Embryonic facial prominence (tissue), 1 donor: Measurements from ENCODE around the gene MAP2K7.
"Not testable (repeated sequence)": the region's sequence is repeated elsewhere in the genome, so short reads cannot be mapped to it uniquely, and the experiment has no call there.

Experiments used
- DNase-seq: peaks from one replicate; pipeline ENCODE4 v3.0.0-alpha.2; 2016; ENCODE audit errors: extremely low spot score

Gene MAP2K7

GRCh38 chr19:7930030-7930429, 26.4 kb downstream of the MAP2K7 start:
- not testable (repeated sequence) for DNase-seq

DNA sequence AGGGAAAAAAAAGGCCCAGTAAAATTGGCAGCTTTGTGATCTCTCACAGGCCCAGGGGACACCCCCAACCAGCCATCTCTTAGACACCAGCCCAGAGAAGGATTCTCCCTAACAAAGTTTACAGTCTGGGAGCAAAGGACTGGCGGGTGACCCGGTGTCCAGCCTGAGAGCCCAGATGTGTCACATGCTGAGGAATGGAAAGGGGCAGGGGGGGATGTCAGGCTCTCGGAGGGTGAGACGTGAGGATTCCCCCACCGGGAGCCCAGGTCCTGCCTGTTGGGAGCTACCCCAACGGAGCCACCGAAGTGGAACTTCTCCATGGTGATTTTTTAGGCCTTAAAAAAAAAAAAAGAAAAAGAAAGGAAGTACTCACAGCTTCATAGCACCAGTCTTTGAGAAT, 27.1 kb downstream of the MAP2K7 start:
- no peak for DNase-seq

DNA sequence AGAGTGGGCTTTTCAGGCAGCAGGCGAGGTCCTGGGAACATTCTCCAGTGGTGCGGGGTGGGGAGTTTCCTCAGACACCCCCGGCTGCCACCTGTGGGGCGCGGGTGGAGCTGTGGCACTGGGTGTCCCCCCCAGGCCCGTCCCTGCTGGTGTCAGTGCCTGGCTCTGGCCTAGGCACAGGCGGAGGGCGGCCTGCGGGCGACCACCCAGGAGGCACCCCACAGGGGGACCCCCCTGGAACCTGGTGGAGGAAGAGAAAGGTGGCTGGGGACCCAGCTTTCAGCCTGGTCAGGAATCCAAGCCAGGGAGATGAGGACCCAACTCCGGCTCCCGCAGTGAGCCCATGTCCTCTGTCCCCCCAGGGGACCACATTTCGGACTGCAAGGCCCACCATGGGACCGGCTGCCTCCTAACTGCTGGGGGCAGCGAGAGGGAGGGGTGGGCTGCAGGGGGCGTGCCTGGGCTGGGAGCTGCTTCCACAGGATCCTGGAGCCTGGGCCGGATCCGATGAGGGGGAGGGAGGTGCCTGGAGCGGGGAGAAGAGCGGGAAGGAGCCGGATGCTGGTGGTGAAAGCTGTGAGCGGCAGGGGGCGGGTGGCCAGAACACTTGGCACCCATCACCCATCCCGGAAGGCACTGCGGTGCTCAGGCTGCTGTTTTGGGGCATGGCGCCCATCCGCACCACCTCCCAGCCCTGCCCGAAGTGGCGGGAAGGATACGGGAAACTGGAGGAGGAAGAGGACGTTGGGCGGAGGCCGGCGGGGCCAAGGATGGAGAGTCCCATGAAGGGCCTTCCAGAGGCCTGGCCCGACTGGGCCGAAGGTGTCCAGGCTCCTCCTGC, 27.8 kb downstream of the MAP2K7 start:
- no peak for DNase-seq

DNA sequence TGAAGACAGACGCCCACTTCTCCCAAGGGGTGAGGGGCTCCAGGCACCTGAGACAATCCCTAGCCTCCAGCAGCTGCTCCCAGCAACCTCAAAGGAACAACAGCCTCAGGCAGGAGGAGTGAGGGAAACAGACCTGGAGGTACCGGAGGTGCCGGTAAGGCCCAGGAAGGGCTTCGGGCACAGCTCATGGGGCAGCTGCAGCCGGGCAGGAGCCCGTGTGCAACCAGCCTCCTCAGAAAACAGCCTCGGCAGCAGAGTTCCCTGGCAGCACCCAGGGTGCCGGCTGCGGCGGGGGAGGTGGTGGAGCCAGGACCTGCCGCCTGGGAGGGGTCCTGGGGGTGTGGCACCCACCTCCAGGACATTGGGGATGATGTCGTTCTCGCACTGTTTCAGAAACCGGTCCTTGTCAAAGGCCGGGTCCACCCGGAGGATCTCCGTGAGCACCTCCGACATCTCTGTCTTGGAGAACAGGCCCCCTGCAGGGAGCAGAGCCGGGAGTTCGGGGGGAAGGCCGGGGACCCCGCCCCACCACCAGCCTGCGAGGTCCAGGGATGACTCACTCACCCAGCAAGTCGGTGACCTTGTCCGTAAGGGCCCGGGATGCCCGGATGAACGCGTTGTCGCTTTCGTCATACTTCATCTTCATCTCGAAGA, 28.7 kb downstream of the MAP2K7 start:
- DNase-seq: no peak

DNA sequence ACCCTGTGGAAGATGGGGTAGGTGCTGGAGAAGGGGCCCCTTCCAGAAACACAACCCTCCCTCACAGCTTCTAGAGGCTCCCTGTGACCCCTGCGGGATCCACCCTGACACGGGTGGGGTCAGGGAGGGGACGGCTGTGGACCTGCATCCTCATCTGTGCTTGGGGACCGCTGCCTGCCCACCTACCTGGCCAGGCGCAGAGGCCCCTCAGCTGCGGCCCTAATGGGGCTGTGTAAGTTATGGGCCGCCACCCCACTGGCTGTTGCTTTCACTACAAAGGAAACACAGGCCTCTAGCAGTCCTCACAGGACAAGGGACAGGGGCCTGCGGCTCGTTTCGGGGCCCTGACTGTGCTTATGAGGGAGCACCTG, 29.2 kb downstream of the MAP2K7 start:
- DNase-seq: no peak

DNA sequence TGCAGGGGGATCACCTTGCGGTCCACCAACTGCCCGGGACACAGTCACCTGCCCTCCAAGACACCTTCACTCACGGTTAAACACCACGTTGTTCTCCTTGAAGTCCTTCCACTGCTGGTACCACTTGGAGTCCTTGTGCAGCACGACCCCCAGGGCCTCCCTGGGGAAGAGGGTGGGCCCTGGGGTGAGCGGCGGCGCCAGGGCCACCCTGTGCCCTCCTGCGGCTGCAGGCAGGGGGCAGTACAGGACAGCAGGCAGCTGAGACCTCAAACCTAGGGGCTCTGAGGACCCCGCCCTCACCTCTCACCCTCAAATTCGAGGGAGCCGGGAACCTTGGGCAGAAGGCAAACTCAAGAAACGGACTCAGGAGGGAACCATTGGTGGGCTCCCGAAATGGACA, 29.7 kb downstream of the MAP2K7 start:
- no peak for DNase-seq

- no peak for DNase-seq
Measured at GRCh38 chr19:7933828-7934725, 30.4 kb downstream of the MAP2K7 start.

DNA sequence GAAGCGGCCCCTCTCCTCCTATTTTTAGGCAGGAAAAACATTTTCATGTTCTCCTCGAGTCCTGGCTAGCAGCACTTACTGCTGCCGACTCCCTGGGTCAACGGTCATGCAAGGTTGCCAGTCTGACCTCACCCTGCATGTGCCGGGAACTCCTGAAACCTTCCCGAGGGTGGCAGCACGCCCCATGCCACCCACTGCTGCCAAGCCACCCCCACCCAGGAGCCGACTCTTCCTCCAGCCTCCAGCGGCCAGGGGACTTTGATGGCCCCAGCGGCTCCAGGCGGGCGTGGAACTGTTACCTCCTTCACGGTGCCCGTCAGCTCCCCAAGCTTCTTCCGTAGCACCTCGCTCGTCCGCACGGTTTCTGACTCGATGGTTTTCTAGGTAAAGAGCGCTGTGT, 31.1 kb downstream of the MAP2K7 start:
- DNase-seq: no peak

GRCh38 chr19:7940841-7941240, 37.2 kb downstream of the MAP2K7 start:
- DNase-seq: no peak

- no peak for DNase-seq
Measured at GRCh38 chr19:7941895-7942596, 38.4 kb downstream of the MAP2K7 start.

GRCh38 chr19:7942981-7943443, 39.3 kb downstream of the MAP2K7 start:
- DNase-seq: no peak

- DNase-seq: peak; percentile 97
Measured at GRCh38 chr19:7943444-7944176, 39.9 kb downstream of the MAP2K7 start, which contains the start of gene TIMM44. TIMM44 (minus strand) TSS chr19:7943666; CDS start chr19:7943651, 15 bp downstream.

DNA sequence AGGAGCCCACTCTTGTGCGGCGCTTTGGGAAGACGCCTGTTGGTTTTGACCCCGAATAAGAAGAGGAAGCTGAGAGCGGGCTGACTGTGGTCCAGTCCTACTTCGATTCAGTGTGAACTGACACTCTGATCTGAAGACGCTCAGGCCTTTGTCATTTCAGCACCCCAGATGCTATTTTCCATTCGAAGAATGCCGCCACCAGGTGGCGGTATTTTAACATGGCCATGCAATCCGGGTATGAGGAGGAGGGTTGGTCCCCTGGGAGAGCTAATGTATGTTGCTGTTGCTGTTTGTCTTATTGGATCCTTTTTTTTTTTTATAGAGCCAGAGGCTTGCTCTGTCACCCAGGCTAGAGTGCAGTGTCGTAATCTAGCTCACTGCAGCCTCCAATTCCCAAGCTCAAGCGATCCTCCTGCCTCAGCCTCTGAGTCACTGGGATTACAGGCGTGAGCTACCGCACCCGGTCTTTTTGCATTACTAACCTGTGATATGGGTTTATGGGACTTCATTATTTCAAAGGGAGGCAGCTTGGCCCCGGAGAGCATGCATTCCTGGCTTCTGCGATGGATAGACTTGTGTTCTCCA, 40.6 kb downstream of the MAP2K7 start:
- peak; percentile 77 for DNase-seq

- no peak for DNase-seq
Measured at GRCh38 chr19:7947939-7948338, 44.3 kb downstream of the MAP2K7 start.

DNA sequence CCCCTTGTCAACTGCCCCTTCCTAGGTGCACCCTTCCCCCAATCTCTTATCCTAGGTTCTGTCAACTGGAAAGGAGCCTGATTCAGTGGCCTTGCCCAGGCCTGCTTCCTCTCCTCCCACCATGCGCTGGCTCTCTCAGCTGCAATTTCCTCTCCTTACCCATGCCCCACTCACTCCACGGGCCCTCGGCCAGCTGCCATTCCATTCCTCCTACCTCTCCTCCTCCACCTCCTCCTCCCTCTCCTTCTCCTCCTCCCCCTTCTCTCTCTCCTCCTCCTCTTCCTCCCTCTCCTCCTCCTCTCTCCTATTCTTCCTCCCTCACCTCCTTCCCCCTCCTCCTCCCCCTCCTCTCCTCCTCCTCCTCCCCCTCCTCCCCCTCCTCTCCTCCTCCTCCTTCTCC, 49.4 kb downstream of the MAP2K7 start:
- no peak for DNase-seq

DNA sequence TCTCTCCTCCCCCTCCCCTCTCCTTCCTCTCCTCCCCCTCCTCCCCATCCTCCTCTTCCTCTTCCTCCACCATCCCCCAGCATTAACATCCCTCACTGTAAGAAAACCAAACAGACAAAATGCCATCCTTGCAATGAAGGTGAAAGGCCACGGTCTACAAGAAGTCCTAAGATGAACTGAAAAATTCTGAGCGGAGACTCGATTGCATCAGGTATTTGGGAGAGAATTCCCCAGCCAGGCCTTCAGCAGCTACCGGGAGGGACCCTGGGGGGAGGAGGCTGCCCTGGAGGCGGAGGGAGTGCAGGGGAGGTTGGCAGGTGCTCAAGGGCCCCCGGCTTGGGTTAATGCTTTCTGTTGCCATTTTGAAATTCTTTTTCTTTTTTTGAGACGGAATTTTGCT, 49.9 kb downstream of the MAP2K7 start:
- DNase-seq: no peak

DNA sequence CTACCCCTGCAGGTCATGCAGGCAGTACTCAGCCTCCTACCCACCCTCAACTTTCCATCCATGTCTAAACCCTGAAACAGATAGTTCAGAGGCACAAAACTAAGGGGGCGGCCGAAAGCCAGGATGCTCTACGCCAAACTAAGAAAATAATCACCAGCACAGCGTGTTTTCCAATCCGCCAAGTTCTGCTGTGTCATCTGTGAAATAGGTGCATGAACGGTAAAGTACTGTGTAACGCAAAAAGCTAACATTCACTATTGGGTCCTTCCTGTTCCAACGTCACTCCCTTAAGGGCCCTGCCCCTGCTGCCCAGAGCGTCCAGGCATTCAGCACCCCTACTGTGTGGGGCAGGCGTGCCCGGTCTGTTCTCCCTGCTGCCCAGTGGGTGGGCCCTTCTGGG, 52.0 kb downstream of the MAP2K7 start:
- no peak for DNase-seq

GRCh38 chr19:7959211-7959610, 55.5 kb downstream of the MAP2K7 start:
- no peak for DNase-seq

- DNase-seq: not testable (repeated sequence)
Measured at GRCh38 chr19:7961082-7961481, 57.4 kb downstream of the MAP2K7 start.

GRCh38 chr19:7961920-7962626, 58.4 kb downstream of the MAP2K7 start:
- DNase-seq: no peak
